SK-N-SH (cell line): Measurements from ENCODE around the gene DMD. TPM values are rescaled to one million over a fixed set of nuclear protein-coding genes. Genes with fewer than 3 reads are reported as not detected.

Experiments used
- CTCF ChIA-PET: fragments of 300-600, 350-600 bp; formaldehyde crosslinking; extraction: SDS; loops from one replicate; lab custom pipeline; 2021; lab: Yijun Ruan, JAX
- POLR2A ChIA-PET: fragments of 350-600 bp; sonication (Branson Sonifier 250); formaldehyde crosslinking; extraction: SDS; loops from one replicate; lab custom pipeline; 2020; ENCODE audit warnings: antibody characterized with exemption, inconsistent platforms; lab: Yijun Ruan, JAX
- DNase-seq: peaks from one replicate; pipeline ENCODE4 v3.0.0; 2012
- H2AFZ ChIP-seq: fragments of 200-600 bp; sonication (generic); 2 replicates; pipeline ENCODE4 v1.8.1; 2016; ENCODE audit warnings: antibody characterized with exemption, mild to moderate bottlenecking, low read depth
- H3F3A ChIP-seq: fragments of 200-600 bp; sonication (generic); replicated peaks from 2 replicates; pipeline ENCODE3; 2016; ENCODE audit warnings: antibody characterized with exemption, mild to moderate bottlenecking; ENCODE audit not compliant: insufficient read depth
- H3K27ac ChIP-seq, 2 experiments: fragments of 200-500 bp in 1 of 2; fragments of 200-600 bp in 1 of 2; sonication (Bioruptor generic) in 1 of 2; sonication (generic), shearing (Covaris generic) in 1 of 2; 2 replicates each; pipeline versions ENCODE4 v1.5.1 to v1.6.1; 2014 to 2016; ENCODE audit warnings: low read depth in 2 of 2, inconsistent platforms in 1 of 2, low read length in 1 of 2, mild to moderate bottlenecking in 1 of 2, mixed read lengths in 1 of 2
- H3K27me3 ChIP-seq: fragments of 200-600 bp; sonication (generic), shearing (Covaris generic); 2 replicates; pipeline ENCODE4 v1.6.1; 2016; ENCODE audit warnings: mixed run types; ENCODE audit not compliant: insufficient read depth
- H3K36me3 ChIP-seq, 2 experiments: fragments of 200-500 bp in 1 of 2; fragments of 200-600 bp in 1 of 2; sonication (Bioruptor generic) in 1 of 2; sonication (generic) in 1 of 2; replicated peaks in 1 of 2; 2 replicates each; pipeline versions ENCODE3 to v1.5.1; 2014 to 2016; ENCODE audit warnings: low read length in 1 of 2, mild to moderate bottlenecking in 1 of 2; ENCODE audit not compliant: insufficient read depth in 2 of 2, control insufficient read depth in 1 of 2
- H3K4me1 ChIP-seq, 2 experiments: fragments of 200-500 bp in 1 of 2; fragments of 200-600 bp in 1 of 2; sonication (Bioruptor generic) in 1 of 2; sonication (generic), shearing (Covaris generic) in 1 of 2; 2 replicates each; pipeline versions ENCODE4 v1.5.1 to v1.6.1; 2014 to 2016; ENCODE audit warnings: low read depth in 1 of 2, low read length in 1 of 2, mixed run types in 1 of 2; ENCODE audit not compliant: insufficient read depth in 2 of 2, control insufficient read depth in 1 of 2
- H3K4me2 ChIP-seq: fragments of 200-600 bp; sonication (generic), shearing (Covaris generic); 2 replicates; pipeline ENCODE4 v1.6.1; 2017; ENCODE audit warnings: mixed run types
- H3K4me3 ChIP-seq, 2 experiments: fragments of 200-500 bp in 1 of 2; fragments of 200-600 bp in 1 of 2; sonication (Bioruptor generic) in 1 of 2; sonication (generic), shearing (Covaris generic) in 1 of 2; 2 replicates each; pipeline versions ENCODE4 v1.5.1 to v1.8.1; 2014 to 2016; ENCODE audit warnings: low read depth in 2 of 2, inconsistent platforms in 1 of 2, low read length in 1 of 2, mild to moderate bottlenecking in 1 of 2, mixed read lengths in 1 of 2, moderate library complexity in 1 of 2
- H3K79me2 ChIP-seq: fragments of 200-600 bp; sonication (generic); 2 replicates; pipeline ENCODE4 v1.8.1; 2017; ENCODE audit warnings: mild to moderate bottlenecking; ENCODE audit not compliant: insufficient read depth
- H3K9ac ChIP-seq: fragments of 200-600 bp; sonication (generic); 2 replicates; pipeline ENCODE4 v1.6.1; 2017; ENCODE audit warnings: mixed run types
- H3K9me2 ChIP-seq: fragments of 200-600 bp; sonication (generic); 2 replicates; pipeline ENCODE4 v1.6.1; 2017; ENCODE audit warnings: mixed run types
- H3K9me3 ChIP-seq: fragments of 200-600 bp; sonication (generic); 2 replicates; pipeline ENCODE4 v1.6.1; 2017; ENCODE audit warnings: mixed run types, mild to moderate bottlenecking, moderate library complexity
- H4K20me1 ChIP-seq: fragments of 200-600 bp; sonication (generic); 2 replicates; pipeline ENCODE4 v1.6.1; 2017; ENCODE audit warnings: mild to moderate bottlenecking, mixed run types; ENCODE audit not compliant: insufficient read depth
- CTCF ChIP-seq: fragments of 200-600 bp; sonication (generic); IDR thresholded peaks from 2 replicates; pipeline ENCODE4 v1.6.1; 2017; ENCODE audit warnings: antibody characterized with exemption, mild to moderate bottlenecking, moderate library complexity
- ELF1 ChIP-seq: IDR thresholded peaks from 2 replicates; pipeline ENCODE4 v1.4.0; 2012
- EP300 ChIP-seq, 2 experiments: IDR thresholded peaks; 2 replicates each; pipeline versions ENCODE4 v1.4.0 to v1.6.1; 2012; ENCODE audit warnings: borderline replicate concordance in 1 of 2, low read depth in 1 of 2, low read length in 1 of 2
- FOSL2 ChIP-seq: IDR thresholded peaks from 2 replicates; pipeline ENCODE4 v1.4.0; 2012; ENCODE audit warnings: low read depth, mild to moderate bottlenecking, moderate library complexity, borderline replicate concordance
- FOXM1 ChIP-seq: IDR thresholded peaks from 2 replicates; pipeline ENCODE4 v1.4.0; 2012; ENCODE audit warnings: low read depth, mild to moderate bottlenecking
- GATA2 ChIP-seq: sonication (generic); formaldehyde crosslinking; IDR thresholded peaks from 2 replicates; pipeline ENCODE4 v1.5.0; 2020; ENCODE audit warnings: mild to moderate bottlenecking, missing genetic modification reagents
- JUND ChIP-seq: IDR thresholded peaks from 2 replicates; pipeline ENCODE4 v1.4.0; 2012
- MEF2A ChIP-seq: IDR thresholded peaks from 2 replicates; pipeline ENCODE4 v1.4.0; 2012; ENCODE audit warnings: low read depth, borderline replicate concordance
- NFIC ChIP-seq: IDR thresholded peaks from 2 replicates; pipeline ENCODE4 v1.4.0; 2012; ENCODE audit warnings: borderline replicate concordance
- POLR2AphosphoS5 ChIP-seq: IDR thresholded peaks from 2 replicates; pipeline ENCODE4 v1.6.1; 2012; ENCODE audit warnings: low read depth, low read length
- RCOR1 ChIP-seq: fragments of 150-350 bp; IDR thresholded peaks from 2 replicates; pipeline ENCODE4 v1.6.1; 2017; ENCODE audit warnings: antibody characterized with exemption, low read length
- RXRA ChIP-seq: IDR thresholded peaks from 2 replicates; pipeline ENCODE4 v1.4.0; 2012; ENCODE audit warnings: low read depth, mild to moderate bottlenecking, borderline replicate concordance
- SMC3 ChIP-seq: IDR thresholded peaks from 2 replicates; pipeline ENCODE4 v1.6.1; 2012; ENCODE audit warnings: low read depth, low read length, improper control_type of control experiment
- WGBS: methylation state at CpG from one replicate; pipeline ENCODE4 v1.1.6; 2017; ENCODE audit warnings: low lambda C conversion rate; 5-methylcytosine and 5-hydroxymethylcytosine counted together
- polyA plus RNA-seq, 3 experiments: library from polyadenylated mRNA; depleted of rRNA; stranded (reverse); fragments of >200 nt; gene quantifications; 2 replicates each; pipeline ENCODE4 v1.2.3, GENCODE V29; 2012
- TF ChIP-seq, protein P1 (sequence below): IDR thresholded peaks from 2 replicates; pipeline ENCODE4 v1.4.0; 2012; ENCODE audit warnings: low read depth

The DMD gene
- polyA plus RNA-seq, 1 of the 3 experiments (the other 2 are of a cell fraction), result 3.9 TPM

GRCh38 chrX:31333165-31333831, 1878.1 kb downstream of the DMD start:
- peaks cover 0 to 3% of the 10 kb centered on the region in 2 experiments; a peak in 1 of 4 replicates for H3K4me1 ChIP-seq
- CTCF ChIA-PET, result no interaction called here
- H3K79me2 ChIP-seq, result no peaks in the 10 kb centered on the region
- no peaks in the 10 kb centered on the region for H3K36me3 ChIP-seq
- H3K9me2 ChIP-seq, result no peaks in the 10 kb centered on the region
- H3K4me3 ChIP-seq, result no peak overlapping the region
- H4K20me1 ChIP-seq, result no peaks in the 10 kb centered on the region
- no peak overlapping the region for H3K4me2 ChIP-seq
- TF ChIP-seq JUND (peak; percentile 28; the same call in 1 of the 2 replicates), CTCF (no peak), RXRA (no peak), SMC3 (no peak), FOSL2 (peak; percentile 45; the same call in 1 of the 2 replicates)
- 4% methylated on average over 4 of the region's 4 CpGs for WGBS
- H3K27ac ChIP-seq, result peak overlapping the region in 1 of 2 experiments; percentile 83; a peak in 3 of 4 replicates
- no peak overlapping the region; the same call in 1 of the 2 replicates for H3K9ac ChIP-seq
- DNase-seq, result no peak
- H3K27me3 ChIP-seq, result no peaks in the 10 kb centered on the region
- H3K9me3 ChIP-seq, result no peaks in the 10 kb centered on the region
- peaks cover 10% of the 10 kb centered on the region for H3F3A ChIP-seq
- POLR2A ChIA-PET, result no interaction called here
- H2AFZ ChIP-seq, result peak overlapping the region; percentile 36; the same call in 1 of the 2 replicates

- POLR2A ChIA-PET, result no interaction called here
- no peak overlapping the region for H3K4me2 ChIP-seq
- peaks cover 0 to 3% of the 10 kb centered on the region in 2 experiments; a peak in 1 of 4 replicates for H3K4me1 ChIP-seq
- H3K9me3 ChIP-seq, result no peaks in the 10 kb centered on the region
- H3K9ac ChIP-seq, result no peak overlapping the region
- no peaks in the 10 kb centered on the region for H3K9me2 ChIP-seq
- H3K36me3 ChIP-seq, result no peaks in the 10 kb centered on the region
- no peak overlapping the region for H2AFZ ChIP-seq
- peaks cover 10% of the 10 kb centered on the region for H3F3A ChIP-seq
- no peaks in the 10 kb centered on the region for H3K79me2 ChIP-seq
- 30% methylated on average over 5 of the region's 5 CpGs for WGBS
- H3K27me3 ChIP-seq, result no peaks in the 10 kb centered on the region
- CTCF ChIA-PET, result no interaction called here
- TF ChIP-seq GATA2 (CRISPR knock-in tag), result peak; percentile 32; the same call in 1 of the 2 replicates
- TF ChIP-seq POLR2AphosphoS5, result no peak
- TF ChIP-seq, all 33 proteins: peak for 1
- no peak overlapping the region for H3K4me3 ChIP-seq
- peak; percentile 22 for DNase-seq
- H3K27ac ChIP-seq, result peak overlapping the region in 1 of 2 experiments; percentile 83; a peak in 1 of 4 replicates
- H4K20me1 ChIP-seq, result no peaks in the 10 kb centered on the region
Measured at GRCh38 chrX:31331928-31332327, 1879.4 kb downstream of the DMD start.

GRCh38 chrX:31331015-31331414, 1880.3 kb downstream of the DMD start:
- H3K9ac ChIP-seq, result no peak overlapping the region
- H3K79me2 ChIP-seq, result no peaks in the 10 kb centered on the region
- H3K9me2 ChIP-seq, result no peaks in the 10 kb centered on the region
- H3K9me3 ChIP-seq, result no peaks in the 10 kb centered on the region
- DNase-seq, result no peak
- no peak overlapping the region for H2AFZ ChIP-seq
- H3K27ac ChIP-seq, result no peak overlapping the region
- TF ChIP-seq NFIC, result no peak
- no peak for TF ChIP-seq RCOR1
- no peak for TF ChIP-seq ELF1
- no peak for TF ChIP-seq FOXM1
- TF ChIP-seq EP300 (IDR thresholded peaks at IDR 0.05; ENCODE audit: borderline replicate concordance in 1 of 2, low read depth in 1 of 2, low read length in 1 of 2), result no peak
- TF ChIP-seq, protein P1, sequence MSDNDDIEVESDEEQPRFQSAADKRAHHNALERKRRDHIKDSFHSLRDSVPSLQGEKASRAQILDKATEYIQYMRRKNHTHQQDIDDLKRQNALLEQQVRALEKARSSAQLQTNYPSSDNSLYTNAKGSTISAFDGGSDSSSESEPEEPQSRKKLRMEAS, result no peak
- no peak for TF ChIP-seq GATA2 (CRISPR knock-in tag)
- TF ChIP-seq MEF2A, result no peak
- no peak for TF ChIP-seq RXRA
- H3K36me3 ChIP-seq, result no peaks in the 10 kb centered on the region
- no peaks in the 10 kb centered on the region for H4K20me1 ChIP-seq
- POLR2A ChIA-PET, result no interaction called here
- H3K27me3 ChIP-seq, result no peaks in the 10 kb centered on the region
- peaks cover 10% of the 10 kb centered on the region for H3F3A ChIP-seq
- CTCF ChIA-PET, result no interaction called here
- WGBS, result 31% methylated on average over 1 of the region's 1 CpG
- peaks cover 0 to 3% of the 10 kb centered on the region in 2 experiments; a peak in 1 of 4 replicates for H3K4me1 ChIP-seq
- H3K4me2 ChIP-seq, result no peak overlapping the region
- H3K4me3 ChIP-seq, result no peak overlapping the region
